IPS-15b (cell line): ENCODE measurements around the gene ESF1.

ENCODE experiments used
- H3K27me3 ChIP-seq: one replicate; pipeline ENCODE4 v1.6.1; 2013; ENCODE audit warnings: low read length; ENCODE audit not compliant: control insufficient read depth, insufficient read depth
- H3K36me3 ChIP-seq: one replicate; pipeline ENCODE4 v1.6.1; 2013; ENCODE audit warnings: low read length; ENCODE audit not compliant: control insufficient read depth, insufficient read depth
- H3K4me1 ChIP-seq: one replicate; pipeline ENCODE4 v1.6.1; 2013; ENCODE audit warnings: mild to moderate bottlenecking, low read length; ENCODE audit not compliant: control insufficient read depth, insufficient read depth
- H3K4me3 ChIP-seq: one replicate; pipeline ENCODE4 v1.5.1; 2013; ENCODE audit warnings: low read depth, low read length
- H3K9ac ChIP-seq: one replicate; pipeline ENCODE4 v1.6.1; 2013; ENCODE audit warnings: low read depth, mild to moderate bottlenecking, low read length
- H3K9me3 ChIP-seq: one replicate; pipeline ENCODE4 v1.6.1; 2013; ENCODE audit warnings: mild to moderate bottlenecking, low read length; ENCODE audit not compliant: control insufficient read depth, insufficient read depth

Gene ESF1

DNA sequence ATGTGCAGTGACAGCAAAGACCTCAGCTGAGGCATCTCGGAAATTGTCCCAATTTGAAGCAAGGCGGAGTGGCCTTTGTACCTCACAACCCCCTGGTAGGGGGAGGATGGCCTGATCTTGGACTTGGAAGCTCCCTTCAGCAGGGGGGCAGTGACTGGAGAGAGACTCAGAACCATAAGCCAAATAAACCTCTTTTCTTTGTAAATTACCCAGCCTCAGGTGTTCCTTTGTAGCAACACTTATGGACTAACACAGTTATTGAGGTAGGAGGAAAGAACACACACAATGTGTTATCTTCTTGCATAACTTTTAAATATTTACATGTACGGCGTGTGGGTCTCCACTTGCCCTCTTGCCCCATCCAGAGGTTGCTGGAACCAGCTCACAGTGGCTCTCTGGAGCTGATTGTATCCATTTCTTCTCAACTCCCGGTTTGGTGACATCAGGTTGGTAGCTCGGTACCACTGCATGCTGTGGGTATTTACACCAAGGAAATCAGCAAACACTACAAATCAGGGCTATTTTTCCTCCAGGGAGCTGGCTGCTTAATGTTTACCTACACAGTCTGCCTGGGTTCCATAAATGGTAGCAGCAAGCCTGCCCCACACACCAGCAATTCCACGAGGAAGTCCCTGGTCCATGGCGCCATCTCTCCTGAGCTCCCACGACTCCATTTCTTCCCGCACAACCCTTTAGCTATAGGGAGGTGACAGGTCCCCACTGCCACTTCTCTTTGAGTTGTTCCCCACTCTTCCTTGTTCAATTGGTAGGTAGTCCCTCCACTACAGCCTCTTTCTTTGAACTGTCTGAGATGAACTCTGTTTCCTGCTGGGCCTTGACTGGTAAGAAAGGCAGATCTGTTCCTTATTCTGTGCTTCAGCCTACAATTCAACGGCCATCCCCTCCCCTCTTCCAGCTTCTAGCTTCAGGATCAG is 91.7 kb downstream of the ESF1 start:
- H3K4me3 ChIP-seq: no peak overlapping the region
- H3K9ac ChIP-seq: no peak overlapping the region
- H3K4me1 ChIP-seq: no peaks in the 10 kb centered on the region
- H3K27me3 ChIP-seq: no peaks in the 10 kb centered on the region
- H3K9me3 ChIP-seq: no peaks in the 10 kb centered on the region
- no peaks in the 10 kb centered on the region for H3K36me3 ChIP-seq

DNA sequence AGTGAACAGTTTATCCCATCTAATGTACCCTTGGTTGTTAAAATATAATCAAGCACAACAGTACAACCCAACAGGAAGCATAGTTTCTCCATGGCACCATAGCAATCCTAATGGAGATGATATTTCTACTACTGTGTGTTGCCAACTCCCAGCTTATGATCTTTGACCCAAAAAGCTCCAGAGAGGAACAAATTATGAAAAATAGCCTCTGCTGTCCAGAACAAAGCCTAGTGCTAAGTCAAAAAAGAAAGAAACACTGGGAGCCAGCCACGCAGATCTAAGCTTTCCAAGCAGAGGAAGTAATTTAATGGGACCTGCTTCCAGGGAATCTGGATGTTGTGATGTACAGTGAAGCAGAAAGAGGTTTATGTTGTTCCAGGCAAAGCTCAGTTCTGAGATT is 93.8 kb downstream of the ESF1 start:
- no peaks in the 10 kb centered on the region for H3K4me1 ChIP-seq
- no peak overlapping the region for H3K4me3 ChIP-seq
- H3K9ac ChIP-seq: no peak overlapping the region
- no peaks in the 10 kb centered on the region for H3K27me3 ChIP-seq
- no peaks in the 10 kb centered on the region for H3K36me3 ChIP-seq
- H3K9me3 ChIP-seq: no peaks in the 10 kb centered on the region

DNA sequence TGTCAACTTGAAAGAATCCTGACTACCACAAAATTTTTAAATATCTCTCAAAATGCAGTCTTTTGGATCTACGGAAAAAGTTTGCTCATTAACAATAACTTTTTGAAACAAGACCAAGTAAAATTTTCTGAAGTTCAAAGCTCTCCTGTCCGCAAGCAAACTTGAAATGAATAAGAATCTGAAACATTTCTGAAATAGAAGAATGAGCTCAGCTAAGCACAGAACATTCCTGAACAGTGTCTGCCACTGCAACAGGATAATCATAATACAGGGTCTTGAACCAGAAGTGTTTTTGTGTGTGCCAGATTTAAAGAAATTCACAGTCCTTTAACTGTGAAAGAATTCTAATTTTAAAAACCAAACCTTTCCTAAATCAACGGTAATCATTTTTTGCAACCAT is 96.9 kb downstream of the ESF1 start:
- Histone ChIP-seq H3K9me3 (no peaks in the 10 kb centered on the region), H3K36me3 (no peaks in the 10 kb centered on the region), H3K4me3 (no peak overlapping the region), H3K27me3 (no peaks in the 10 kb centered on the region), H3K4me1 (no peaks in the 10 kb centered on the region), H3K9ac (no peak overlapping the region)

DNA sequence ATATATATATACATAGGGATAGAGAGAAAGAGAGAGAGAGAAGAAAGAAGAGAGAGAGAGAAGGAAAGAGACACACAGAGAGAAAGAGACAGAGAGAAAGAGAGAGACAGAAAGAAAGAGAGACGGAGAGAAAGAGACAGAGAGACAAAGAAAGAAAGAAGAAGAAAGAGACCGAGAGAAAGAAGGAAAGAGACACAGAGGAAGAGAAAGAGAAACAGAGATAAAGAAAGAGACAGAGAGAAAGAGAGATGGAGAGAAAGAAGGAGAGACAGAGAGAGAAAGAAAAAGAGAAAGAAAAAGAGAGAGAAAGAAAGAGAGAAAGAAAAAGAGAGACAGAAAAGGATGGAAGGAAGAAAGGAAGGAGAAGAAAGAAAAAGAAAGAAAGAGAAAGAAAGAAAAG is 99.1 kb downstream of the ESF1 start:
- Histone ChIP-seq H3K4me3 (no peak overlapping the region), H3K9me3 (no peaks in the 10 kb centered on the region), H3K4me1 (no peaks in the 10 kb centered on the region), H3K9ac (no peak overlapping the region), H3K27me3 (no peaks in the 10 kb centered on the region), H3K36me3 (no peaks in the 10 kb centered on the region)

DNA sequence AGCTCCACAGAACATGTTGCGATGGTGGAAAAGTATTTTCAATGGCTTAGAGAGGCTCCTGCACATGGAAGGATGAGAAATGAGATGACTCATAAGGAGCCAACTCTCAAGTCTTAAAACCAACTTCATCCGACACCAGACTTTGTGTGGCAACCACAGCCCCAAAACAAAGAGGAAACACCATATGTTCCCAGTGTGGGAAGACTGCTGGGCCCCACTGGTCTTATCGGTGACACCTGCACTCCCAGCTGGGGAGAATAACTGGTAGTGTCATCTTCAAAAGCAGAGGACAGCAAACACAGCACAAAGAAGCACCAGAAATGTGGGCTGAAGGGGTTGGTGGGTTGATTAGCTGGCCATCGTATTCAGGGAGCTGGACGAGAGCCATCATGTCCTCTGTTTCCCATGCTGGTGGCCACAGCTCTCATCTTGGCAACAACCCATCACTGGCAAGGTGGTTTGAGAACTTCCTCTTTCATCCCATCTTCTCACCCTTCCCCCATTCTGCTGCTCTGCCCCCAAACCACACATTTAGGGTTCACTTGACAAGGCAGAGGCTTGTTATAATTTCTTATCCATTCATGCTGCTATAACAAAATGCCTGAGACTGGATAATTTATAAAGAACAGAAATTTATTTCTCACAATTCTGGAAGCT is 100.0 kb downstream of the ESF1 start:
- Histone ChIP-seq H3K4me1 (no peaks in the 10 kb centered on the region), H3K4me3 (no peak overlapping the region), H3K36me3 (no peaks in the 10 kb centered on the region), H3K27me3 (no peaks in the 10 kb centered on the region), H3K9me3 (no peaks in the 10 kb centered on the region), H3K9ac (no peak overlapping the region)

DNA sequence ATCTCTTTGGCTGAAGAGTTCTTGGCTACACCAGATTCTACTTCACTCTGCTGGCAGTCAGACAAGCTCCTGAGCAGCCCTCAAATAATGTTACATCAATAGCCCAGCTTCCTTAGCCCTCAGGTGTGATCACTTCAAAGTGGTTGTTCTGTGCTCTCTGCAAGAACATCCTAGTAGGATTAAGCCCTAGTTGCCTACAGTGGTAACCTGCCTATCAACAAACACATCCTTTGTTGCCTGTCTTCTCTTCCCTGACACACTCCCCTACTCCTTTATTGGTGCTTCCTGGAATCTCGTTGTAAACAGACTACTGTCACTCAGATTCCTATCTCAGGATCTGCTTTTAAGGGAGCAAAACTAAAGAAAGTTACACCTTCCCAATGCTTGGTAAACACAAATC is 100.9 kb downstream of the ESF1 start:
- Histone ChIP-seq H3K9ac (no peak overlapping the region), H3K4me1 (no peaks in the 10 kb centered on the region), H3K27me3 (no peaks in the 10 kb centered on the region), H3K9me3 (no peaks in the 10 kb centered on the region), H3K4me3 (no peak overlapping the region), H3K36me3 (no peaks in the 10 kb centered on the region)

DNA sequence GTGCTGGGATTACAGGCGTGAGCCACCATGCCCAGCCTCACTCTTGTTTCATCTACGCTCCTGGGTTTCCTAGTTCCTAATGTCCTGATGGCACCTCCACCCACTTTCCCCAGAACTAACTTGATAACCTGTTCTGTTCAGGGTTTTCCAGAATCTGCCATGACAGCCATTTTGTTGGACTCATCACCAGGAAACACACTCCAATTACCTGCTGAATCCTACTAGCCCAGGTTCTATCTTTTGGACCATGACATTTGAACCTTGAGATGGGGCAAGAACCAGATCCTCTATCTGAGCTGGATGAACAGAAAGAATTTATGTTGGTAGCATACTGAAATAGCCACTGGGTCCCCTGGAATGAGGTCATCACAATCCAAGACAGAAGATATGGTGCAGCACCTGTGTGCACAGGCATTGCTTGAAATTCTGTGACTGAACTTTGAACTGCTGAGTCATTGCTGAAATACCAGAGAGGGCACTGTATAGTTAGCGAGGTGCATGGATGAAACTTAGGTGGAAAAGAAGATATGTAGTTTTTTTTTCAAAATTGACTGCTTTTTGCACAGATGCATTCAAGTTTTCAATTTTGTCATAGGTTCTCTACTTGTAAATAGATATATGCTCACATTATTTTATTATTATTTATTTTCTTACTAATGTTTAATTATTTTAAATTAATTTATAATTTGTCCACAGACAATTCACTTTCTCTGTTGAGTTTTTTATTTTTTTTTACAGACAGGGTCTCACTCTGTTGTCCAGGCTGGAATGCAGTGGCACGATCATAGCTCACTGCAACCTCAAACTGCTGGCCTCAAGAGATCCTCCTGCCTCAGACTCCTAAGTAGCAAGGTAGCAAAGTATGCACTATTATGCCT is 103.2 kb downstream of the ESF1 start:
- Histone ChIP-seq H3K4me3 (no peak overlapping the region), H3K4me1 (no peaks in the 10 kb centered on the region), H3K27me3 (no peaks in the 10 kb centered on the region), H3K9me3 (no peaks in the 10 kb centered on the region), H3K36me3 (no peaks in the 10 kb centered on the region), H3K9ac (no peak overlapping the region)

DNA sequence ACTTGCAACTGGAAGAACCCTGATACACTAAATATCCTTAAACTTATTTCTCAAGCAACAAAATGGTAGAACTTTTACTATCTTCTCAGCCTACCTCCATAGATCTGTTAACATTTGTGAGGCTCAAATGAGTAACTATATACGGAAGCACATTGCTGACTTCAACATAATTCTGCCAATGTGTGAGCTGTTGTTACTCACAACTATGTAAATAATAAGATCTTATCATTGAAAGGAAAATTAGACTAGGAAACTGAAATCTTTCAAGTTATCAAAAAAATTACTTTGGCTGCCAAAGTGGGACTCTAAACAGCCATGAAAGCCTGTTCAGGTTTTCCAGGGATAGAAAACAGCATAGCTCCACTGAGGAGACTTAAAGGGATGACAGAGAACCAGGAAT is 105.8 kb downstream of the ESF1 start:
- H3K27me3 ChIP-seq: no peaks in the 10 kb centered on the region
- no peak overlapping the region for H3K9ac ChIP-seq
- H3K36me3 ChIP-seq: no peaks in the 10 kb centered on the region
- no peak overlapping the region for H3K4me3 ChIP-seq
- H3K4me1 ChIP-seq: no peaks in the 10 kb centered on the region
- H3K9me3 ChIP-seq: no peaks in the 10 kb centered on the region

DNA sequence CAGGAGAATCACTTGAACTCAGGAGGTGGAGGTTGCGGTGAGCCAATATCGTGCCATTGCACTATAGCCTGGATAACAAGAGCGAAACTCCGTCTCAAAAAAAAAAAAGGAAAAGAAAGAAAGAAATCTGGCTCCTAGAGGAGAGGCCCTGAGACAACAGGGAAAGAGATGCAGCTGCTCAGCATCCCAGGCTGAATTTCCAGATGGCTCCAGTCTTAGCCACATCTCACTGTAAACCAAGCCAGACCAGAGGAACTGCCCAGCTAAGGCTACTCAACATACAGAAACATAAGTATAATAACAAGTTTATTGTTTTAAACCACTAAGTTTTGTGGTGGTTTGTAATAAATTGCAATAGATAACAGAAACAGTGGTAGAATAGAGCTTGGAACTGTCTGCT is 107.5 kb downstream of the ESF1 start:
- Histone ChIP-seq H3K27me3 (no peaks in the 10 kb centered on the region), H3K9me3 (no peaks in the 10 kb centered on the region), H3K36me3 (no peaks in the 10 kb centered on the region), H3K4me1 (no peaks in the 10 kb centered on the region), H3K4me3 (no peak overlapping the region), H3K9ac (no peak overlapping the region)

DNA sequence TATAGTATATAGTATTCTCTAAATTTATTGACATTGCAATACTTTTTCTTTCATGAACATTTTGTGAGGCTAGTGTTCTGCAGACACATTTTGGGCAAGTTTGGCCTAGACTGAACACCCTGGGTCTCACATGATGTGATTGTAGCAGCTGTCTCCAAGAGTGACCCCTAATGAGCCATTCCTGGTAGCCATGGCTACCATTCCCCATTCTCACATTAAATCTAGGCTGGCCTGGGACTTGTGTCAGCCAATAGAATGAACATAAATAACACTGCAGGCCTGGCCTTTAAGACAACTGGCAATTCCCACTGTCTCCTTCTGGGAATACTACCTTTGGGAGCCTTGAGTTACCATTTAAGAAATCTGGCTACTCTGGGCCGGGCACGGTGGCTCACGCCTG is 108.0 kb downstream of the ESF1 start:
- no peaks in the 10 kb centered on the region for H3K9me3 ChIP-seq
- H3K9ac ChIP-seq: no peak overlapping the region
- H3K27me3 ChIP-seq: no peaks in the 10 kb centered on the region
- no peaks in the 10 kb centered on the region for H3K4me1 ChIP-seq
- no peak overlapping the region for H3K4me3 ChIP-seq
- H3K36me3 ChIP-seq: no peaks in the 10 kb centered on the region

DNA sequence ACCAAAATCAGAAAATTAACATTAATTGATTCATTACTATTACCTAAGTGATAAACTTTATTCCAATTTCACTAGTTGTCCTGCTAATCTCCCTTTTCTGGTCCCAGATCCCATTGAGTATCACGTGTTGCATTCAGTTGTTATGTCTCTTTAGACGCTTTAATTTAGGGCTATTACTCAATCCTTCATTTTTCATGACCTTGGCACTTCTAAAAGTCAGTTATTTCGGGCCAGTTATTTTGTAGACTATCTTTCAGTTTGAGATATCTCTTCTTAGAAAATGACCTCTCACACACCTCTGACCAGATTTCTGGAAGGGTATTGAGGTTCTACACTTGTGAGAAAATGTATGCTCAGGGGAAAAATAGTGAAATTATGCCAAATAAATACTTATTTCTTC is 112.0 kb downstream of the ESF1 start:
- no peaks in the 10 kb centered on the region for H3K9me3 ChIP-seq
- H3K9ac ChIP-seq: no peak overlapping the region
- H3K36me3 ChIP-seq: no peaks in the 10 kb centered on the region
- no peaks in the 10 kb centered on the region for H3K27me3 ChIP-seq
- H3K4me1 ChIP-seq: no peaks in the 10 kb centered on the region
- H3K4me3 ChIP-seq: no peak overlapping the region
